A673 (cell line): ENCODE measurements around the gene PCDH18. TPM values are rescaled to one million over a fixed set of nuclear protein-coding genes. Genes with fewer than 3 reads are reported as not detected.
"Not testable (repeated sequence)": the region's sequence is repeated elsewhere in the genome, so short reads cannot be mapped to it uniquely, and the experiment has no call there.

Experiments
- BruUV-seq: library from RNA; stranded (reverse); fragments of 400-500 nt; replicated peaks from 2 replicates; lab custom pipeline; 2021; lab: Mats Ljungman, UMichigan
- CTCF ChIA-PET: fragments of 300-600 bp; sonication (Branson Sonifier 250); formaldehyde crosslinking; loops from one replicate; lab custom pipeline; 2022; ENCODE audit warnings: antibody characterized with exemption; lab: Charles Lee
- POLR2A ChIA-PET: fragments of 300-600 bp; sonication (Branson Sonifier 250); formaldehyde crosslinking; loops from one replicate; lab custom pipeline; 2022; ENCODE audit warnings: antibody characterized with exemption; ENCODE audit not compliant: low non-redundant PET; lab: Charles Lee
- DNase-seq: peaks from one replicate; pipeline ENCODE4 v3.0.0-alpha.2; 2015; ENCODE audit warnings: low spot score
- H3K27ac ChIP-seq: fragments of 200-600 bp; sonication (generic); 2 replicates; pipeline ENCODE4 v1.5.1; 2016; ENCODE audit warnings: mixed run types, low read depth, mild to moderate bottlenecking, mixed read lengths, antibody characterized with exemption, low read length; ENCODE audit not compliant: poor library complexity, severe bottlenecking
- H3K27me3 ChIP-seq: fragments of 200-600 bp; sonication (generic); replicated peaks from 2 replicates; pipeline ENCODE4 v1.6.1; 2017; ENCODE audit warnings: mixed run types, low read depth, mild to moderate bottlenecking, mixed read lengths, antibody characterized with exemption, low read length; ENCODE audit not compliant: insufficient read depth, poor library complexity
- H3K36me3 ChIP-seq: fragments of 200-600 bp; sonication (generic); 2 replicates; pipeline ENCODE4 v1.6.1; 2016; ENCODE audit warnings: mixed run types, mild to moderate bottlenecking, mixed read lengths, antibody characterized with exemption, low read length; ENCODE audit not compliant: insufficient read depth, poor library complexity, severe bottlenecking
- H3K4me1 ChIP-seq: fragments of 200-600 bp; sonication (generic); 2 replicates; pipeline ENCODE4 v1.6.1; 2017; ENCODE audit warnings: mixed run types, mild to moderate bottlenecking, mixed read lengths, antibody characterized with exemption, low read length; ENCODE audit not compliant: insufficient read depth, poor library complexity, severe bottlenecking
- H3K4me3 ChIP-seq: fragments of 200-600 bp; sonication (generic); 2 replicates; pipeline ENCODE4 v1.5.1; 2016; ENCODE audit warnings: low read depth, mixed run types, mild to moderate bottlenecking, mixed read lengths, low read length; ENCODE audit not compliant: poor library complexity, severe bottlenecking
- H3K9me3 ChIP-seq: fragments of 200-600 bp; sonication (generic); 2 replicates; pipeline ENCODE4 v1.6.1; 2016; ENCODE audit warnings: mixed run types, low read depth, mild to moderate bottlenecking, mixed read lengths, antibody characterized with exemption, low read length; ENCODE audit not compliant: poor library complexity, severe bottlenecking
- EZH2 ChIP-seq: fragments of 200-600 bp; sonication (generic); IDR thresholded peaks from 2 replicates; pipeline ENCODE4 v1.6.1; 2017; ENCODE audit warnings: borderline replicate concordance, low read depth, mild to moderate bottlenecking, mixed read lengths, antibody characterized with exemption, low read length; ENCODE audit not compliant: poor library complexity, severe bottlenecking
- intact Hi-C: fragments of 100-400 bp; cut with micrococcal nuclease; formaldehyde crosslinking; loops from one replicate; pipeline ENCODE4 v1.10.0; 2022; ENCODE audit not compliant: unreplicated experiment
- total RNA-seq: library from RNA; stranded (reverse); gene quantifications from 2 replicates; pipeline ENCODE4 v1.2.3, GENCODE V29; 2021
- TF ChIP-seq, protein P1 (sequence below): fragments of 300-800, 200-600 bp; sonication (generic); conservative IDR thresholded peaks from 2 replicates; pipeline ENCODE4 v1.5.1; 2017; ENCODE audit warnings: low read depth, mild to moderate bottlenecking, antibody characterized with exemption, low read length, moderate library complexity, mixed read lengths

PCDH18 gene
- total RNA-seq, 1 experiment from 2014 or later, result 7.8 TPM

- POLR2A ChIA-PET, result no interaction called here
- H3K36me3 ChIP-seq, result no peaks in the 10 kb centered on the region
- TF ChIP-seq EZH2, result no peak
- TF ChIP-seq, protein P1, sequence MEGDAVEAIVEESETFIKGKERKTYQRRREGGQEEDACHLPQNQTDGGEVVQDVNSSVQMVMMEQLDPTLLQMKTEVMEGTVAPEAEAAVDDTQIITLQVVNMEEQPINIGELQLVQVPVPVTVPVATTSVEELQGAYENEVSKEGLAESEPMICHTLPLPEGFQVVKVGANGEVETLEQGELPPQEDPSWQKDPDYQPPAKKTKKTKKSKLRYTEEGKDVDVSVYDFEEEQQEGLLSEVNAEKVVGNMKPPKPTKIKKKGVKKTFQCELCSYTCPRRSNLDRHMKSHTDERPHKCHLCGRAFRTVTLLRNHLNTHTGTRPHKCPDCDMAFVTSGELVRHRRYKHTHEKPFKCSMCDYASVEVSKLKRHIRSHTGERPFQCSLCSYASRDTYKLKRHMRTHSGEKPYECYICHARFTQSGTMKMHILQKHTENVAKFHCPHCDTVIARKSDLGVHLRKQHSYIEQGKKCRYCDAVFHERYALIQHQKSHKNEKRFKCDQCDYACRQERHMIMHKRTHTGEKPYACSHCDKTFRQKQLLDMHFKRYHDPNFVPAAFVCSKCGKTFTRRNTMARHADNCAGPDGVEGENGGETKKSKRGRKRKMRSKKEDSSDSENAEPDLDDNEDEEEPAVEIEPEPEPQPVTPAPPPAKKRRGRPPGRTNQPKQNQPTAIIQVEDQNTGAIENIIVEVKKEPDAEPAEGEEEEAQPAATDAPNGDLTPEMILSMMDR, result no peak
- intact Hi-C loops, result no loop called here
- H3K27me3 ChIP-seq, result no peaks in the 10 kb centered on the region
- CTCF ChIA-PET, result no interaction called here
- H3K27ac ChIP-seq, result no peak overlapping the region
- no peaks in the 10 kb centered on the region for H3K9me3 ChIP-seq
- no TSS peak for BruUV-seq
- peaks cover 18% of the 10 kb centered on the region for H3K4me1 ChIP-seq
- no peak for DNase-seq
- no peak overlapping the region for H3K4me3 ChIP-seq
Measured at GRCh38 chr4:137538526-137538925, 6.2 kb upstream of the PCDH18 start.

DNA sequence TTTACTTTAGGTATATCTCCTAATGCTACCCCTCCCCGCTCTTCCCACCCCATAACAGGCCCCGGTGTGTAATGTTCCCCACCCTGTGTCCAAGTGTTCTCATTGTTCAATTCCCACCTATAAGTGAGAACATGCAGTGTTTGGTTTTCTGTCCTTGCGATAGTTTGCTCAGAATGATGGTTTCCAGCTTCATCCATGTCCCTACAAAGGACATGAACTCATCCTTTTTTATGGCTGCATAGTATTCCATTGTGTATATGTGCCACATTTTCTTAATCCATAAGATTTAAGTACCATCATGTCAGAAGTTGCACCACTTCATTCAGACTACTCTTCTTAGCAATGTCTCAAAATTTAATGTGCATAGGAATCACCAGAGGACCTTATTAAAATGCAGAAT is 5.5 kb upstream of the PCDH18 start:
- H3K27ac ChIP-seq, DNase-seq, POLR2A ChIA-PET, H3K27me3 ChIP-seq, H3K4me3 ChIP-seq, BruUV-seq, H3K36me3 ChIP-seq, intact Hi-C loops, H3K9me3 ChIP-seq, CTCF ChIA-PET: not testable (repeated sequence)
- peaks cover 21% of the 10 kb centered on the region for H3K4me1 ChIP-seq

DNA sequence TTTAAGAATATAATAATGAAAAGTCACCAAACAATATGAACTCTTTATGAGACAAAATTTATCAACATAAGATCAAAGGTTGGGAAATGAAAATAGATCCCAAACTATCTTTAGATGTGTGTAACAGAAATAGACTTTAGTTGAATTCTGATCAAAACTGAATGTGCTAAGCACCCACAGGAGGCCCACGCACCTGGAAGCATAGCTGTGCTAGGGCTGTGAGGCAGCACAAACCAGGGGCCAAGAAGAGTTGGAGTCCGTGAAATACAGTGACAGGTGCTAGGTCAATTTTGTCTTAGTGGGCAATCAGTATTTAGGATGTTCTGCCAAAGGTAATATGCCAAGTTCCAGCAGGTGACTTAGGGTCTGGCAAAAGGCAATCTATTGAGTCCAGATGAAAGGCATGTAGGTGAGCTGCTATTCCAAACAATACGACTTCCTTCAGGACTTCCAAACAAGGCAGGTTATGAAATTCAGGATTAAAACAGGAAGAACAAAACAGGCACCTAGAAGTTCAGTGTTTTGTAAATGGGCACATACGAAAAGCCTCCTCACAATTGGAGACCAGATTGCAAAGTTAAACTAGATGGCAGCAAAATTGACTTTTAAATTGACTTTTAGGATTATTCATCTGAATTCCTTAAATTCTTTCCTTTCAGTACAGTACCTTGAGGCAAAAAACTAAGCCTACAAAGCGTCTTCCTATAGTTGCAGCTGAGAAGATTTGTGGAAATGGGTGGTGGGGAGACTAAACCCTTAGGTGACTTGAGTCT is 4.7 kb upstream of the PCDH18 start:
- ChIA-PET POLR2A (no interaction called here), CTCF (no interaction called here)
- Histone ChIP-seq H3K36me3 (no peaks in the 10 kb centered on the region), H3K27ac (no peak overlapping the region), H3K9me3 (no peaks in the 10 kb centered on the region), H3K27me3 (no peaks in the 10 kb centered on the region), H3K4me1 (peaks cover 16% of the 10 kb centered on the region), H3K4me3 (no peak overlapping the region)
- intact Hi-C loops, result no loop called here
- TF ChIP-seq, protein P1, result no peak
- no peak for TF ChIP-seq EZH2
- BruUV-seq, result no TSS peak
- DNase-seq, result no peak

DNA sequence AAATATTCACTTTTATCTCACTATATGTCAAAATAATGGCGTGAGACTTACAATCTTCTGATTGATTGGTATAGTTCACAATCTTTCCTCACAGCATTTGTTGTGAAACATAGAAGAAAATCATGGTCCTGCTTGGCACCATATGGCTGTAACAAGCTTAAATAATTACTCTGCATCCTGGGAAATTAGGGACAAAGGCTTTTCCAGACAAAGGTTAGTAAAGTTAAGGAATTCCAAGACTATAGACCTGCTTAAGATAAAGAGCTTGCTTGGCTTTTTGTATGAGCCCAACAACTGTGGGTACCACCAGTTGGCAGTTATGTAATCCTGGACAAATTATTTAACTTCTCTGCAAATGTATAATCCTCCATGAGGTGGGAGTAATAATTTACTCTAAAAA is 3.4 kb upstream of the PCDH18 start:
- Histone ChIP-seq H3K9me3 (no peaks in the 10 kb centered on the region), H3K27ac (no peak overlapping the region), H3K4me3 (no peak overlapping the region), H3K27me3 (no peaks in the 10 kb centered on the region), H3K36me3 (no peaks in the 10 kb centered on the region), H3K4me1 (peaks cover 17% of the 10 kb centered on the region)
- no TSS peak for BruUV-seq
- DNase-seq, result no peak
- no peak for TF ChIP-seq EZH2
- TF ChIP-seq, protein P1, result no peak
- ChIA-PET CTCF (no interaction called here), POLR2A (no interaction called here)
- intact Hi-C loops, result no loop called here
